Vagina (tissue), 2 donors: ENCODE results near the gene TMEM203.

Experiments
- CTCF ChIP-seq, 3 experiments: fragments of 450-650 bp in 2 of 3; fragments of 200-600 bp in 1 of 3; sonication (generic) in 1 of 3; IDR thresholded peaks; one replicate each; pipeline ENCODE4 v1.5.1; 2017 to 2019; ENCODE audit warnings: antibody characterized with exemption in 3 of 3, mild to moderate bottlenecking in 2 of 3, moderate library complexity in 2 of 3
- POLR2A ChIP-seq, 2 donors: fragments of 450-650 bp; IDR thresholded peaks; one replicate each; pipeline ENCODE4 v1.6.1; 2017; ENCODE audit warnings: antibody characterized with exemption in 2 of 2, mild to moderate bottlenecking in 2 of 2, moderate library complexity in 2 of 2
- POLR2AphosphoS5 ChIP-seq, 2 donors: sonication (generic); formaldehyde crosslinking; IDR thresholded peaks; one replicate each; pipeline ENCODE4 v1.9.0; 2017; ENCODE audit warnings: antibody characterized with exemption in 2 of 2, mild to moderate bottlenecking in 2 of 2, low read depth in 1 of 2; ENCODE audit not compliant: insufficient read depth in 1 of 2

DNA sequence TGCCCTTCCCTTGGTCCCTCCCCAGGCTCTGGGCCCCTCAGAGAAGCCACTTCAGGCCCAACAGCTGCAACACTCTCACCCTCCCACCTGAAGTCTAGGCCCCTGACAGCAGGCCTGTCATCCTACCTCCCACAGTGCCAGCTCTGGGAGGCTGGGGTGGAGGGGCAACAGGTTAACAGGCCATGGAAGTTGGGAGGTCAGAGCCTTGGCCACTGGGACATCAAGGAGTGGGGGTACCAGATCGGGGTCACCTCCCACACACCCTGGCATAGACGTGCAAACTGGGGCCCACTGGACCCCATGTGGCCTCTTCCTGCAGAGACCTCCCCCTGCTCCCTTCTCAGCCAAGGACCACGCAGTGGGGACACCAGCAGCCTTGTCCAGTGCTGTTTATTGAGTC is 14.2 kb downstream of the TMEM203 start:
- no peak for TF ChIP-seq POLR2AphosphoS5 (IDR thresholded peaks at IDR 0.05; ENCODE audit: insufficient read depth in 1 of 2, low read depth in 1 of 2)
- TF ChIP-seq CTCF (IDR thresholded peaks at IDR 0.05): no peak
- no peak for TF ChIP-seq POLR2A (IDR thresholded peaks at IDR 0.05)
